ENCODE measurements around the gene DPP3. TPM values are rescaled to one million over a fixed set of nuclear protein-coding genes. Genes with fewer than 3 reads are reported as not detected.

DPP3 gene
- total RNA-seq, 1 donor from 2014 or later, result 41.3 TPM

GRCh38 chr11:66497206-66497605 is 17.0 kb downstream of the DPP3 start:
- H3K4me1 Mint-ChIP-seq (ENCODE audit: unreplicated experiment), result no peaks in the 10 kb centered on the region
- H3K27ac Mint-ChIP-seq (ENCODE audit: unreplicated experiment), result no peak overlapping the region
- DNase-seq (ENCODE audit: low spot score), result no peak
- peaks cover 9% of the 10 kb centered on the region for H3K36me3 Mint-ChIP-seq (ENCODE audit: low read depth, unreplicated experiment)
- H3K27me3 Mint-ChIP-seq (ENCODE audit: unreplicated experiment), result peaks cover 4% of the 10 kb centered on the region
- H3K9me3 Mint-ChIP-seq (ENCODE audit: unreplicated experiment), result no peaks in the 10 kb centered on the region
- no peak for TF ChIP-seq CTCF (IDR thresholded peaks at IDR 0.05; ENCODE audit: unreplicated experiment)
- no peak overlapping the region for H3K4me3 Mint-ChIP-seq (ENCODE audit: unreplicated experiment)

- no peaks in the 10 kb centered on the region for H3K9me3 Mint-ChIP-seq (ENCODE audit: unreplicated experiment)
- no peak for DNase-seq (ENCODE audit: low spot score)
- no peaks in the 10 kb centered on the region for H3K4me1 Mint-ChIP-seq (ENCODE audit: unreplicated experiment)
- peaks cover 4% of the 10 kb centered on the region for H3K27me3 Mint-ChIP-seq (ENCODE audit: unreplicated experiment)
- H3K4me3 Mint-ChIP-seq (ENCODE audit: unreplicated experiment), result no peak overlapping the region
- H3K27ac Mint-ChIP-seq (ENCODE audit: unreplicated experiment), result no peak overlapping the region
- peaks cover 5% of the 10 kb centered on the region for H3K36me3 Mint-ChIP-seq (ENCODE audit: low read depth, unreplicated experiment)
- TF ChIP-seq CTCF (IDR thresholded peaks at IDR 0.05; ENCODE audit: unreplicated experiment), result no peak
These were observed 18.3 kb downstream of the DPP3 start for GRCh38 chr11:66498506-66498905.

GRCh38 chr11:66505276-66505816 is 25.1 kb downstream of the DPP3 start:
- Mint-ChIP-seq H3K36me3 (ENCODE audit: low read depth, unreplicated experiment) (peaks cover 3% of the 10 kb centered on the region), H3K9me3 (ENCODE audit: unreplicated experiment) (no peaks in the 10 kb centered on the region), H3K4me3 (ENCODE audit: unreplicated experiment) (no peak overlapping the region), H3K27me3 (ENCODE audit: unreplicated experiment) (peaks cover 2% of the 10 kb centered on the region), H3K4me1 (ENCODE audit: unreplicated experiment) (no peaks in the 10 kb centered on the region), H3K27ac (ENCODE audit: unreplicated experiment) (no peak overlapping the region)
- DNase-seq (ENCODE audit: low spot score), result no peak
- no peak for TF ChIP-seq CTCF (IDR thresholded peaks at IDR 0.05; ENCODE audit: unreplicated experiment)

GRCh38 chr11:66509131-66509561 is 28.9 kb downstream of the DPP3 start:
- no peak for TF ChIP-seq CTCF (IDR thresholded peaks at IDR 0.05; ENCODE audit: unreplicated experiment)
- peaks cover 3% of the 10 kb centered on the region for H3K36me3 Mint-ChIP-seq (ENCODE audit: low read depth, unreplicated experiment)
- no peak overlapping the region for H3K4me3 Mint-ChIP-seq (ENCODE audit: unreplicated experiment)
- peaks cover 8% of the 10 kb centered on the region for H3K4me1 Mint-ChIP-seq (ENCODE audit: unreplicated experiment)
- DNase-seq (ENCODE audit: low spot score), result no peak
- no peaks in the 10 kb centered on the region for H3K9me3 Mint-ChIP-seq (ENCODE audit: unreplicated experiment)
- peaks cover 5% of the 10 kb centered on the region for H3K27me3 Mint-ChIP-seq (ENCODE audit: unreplicated experiment)
- H3K27ac Mint-ChIP-seq (ENCODE audit: unreplicated experiment), result no peak overlapping the region

GRCh38 chr11:66510271-66510989 is 30.2 kb downstream of the DPP3 start, which contains the start of gene BBS1:
BBS1 (plus strand) TSS chr11:66510635; CDS start chr11:66510660, 25 bp downstream.
- Mint-ChIP-seq H3K36me3 (ENCODE audit: low read depth, unreplicated experiment) (peaks cover 8% of the 10 kb centered on the region), H3K9me3 (ENCODE audit: unreplicated experiment) (no peaks in the 10 kb centered on the region), H3K4me1 (ENCODE audit: unreplicated experiment) (peaks cover 8% of the 10 kb centered on the region), H3K27ac (ENCODE audit: unreplicated experiment) (peak within 1 kb of the TSS; percentile 87), H3K4me3 (ENCODE audit: unreplicated experiment) (peak within 1 kb of the TSS; percentile 98), H3K27me3 (ENCODE audit: unreplicated experiment) (peaks cover 5% of the 10 kb centered on the region)
- DNase-seq (ENCODE audit: low spot score), result peak; percentile 85
- TF ChIP-seq CTCF (IDR thresholded peaks at IDR 0.05; ENCODE audit: unreplicated experiment), result no peak

Data from endothelial cell (in vitro differentiated cells).